Neural crest cell (in vitro differentiated cells): ENCODE results near the gene EWSR1. TPM values are rescaled to one million over a fixed set of nuclear protein-coding genes. Genes with fewer than 3 reads are reported as not detected.
"Not testable (repeated sequence)": the region's sequence is repeated elsewhere in the genome, so short reads cannot be mapped to it uniquely, and the experiment has no call there.

Source experiments
- DNase-seq: peaks from one replicate; pipeline ENCODE4 v3.0.0; 2021; ENCODE audit warnings: low read depth, mixed read lengths, low spot score
- H3K27ac Mint-ChIP-seq: one replicate; pipeline ENCODE4 v1.8.0; 2021; ENCODE audit warnings: mild to moderate bottlenecking, mixed read lengths; ENCODE audit not compliant: unreplicated experiment
- H3K27me3 Mint-ChIP-seq: 2 replicates; pipeline ENCODE4 v1.8.0; 2021; ENCODE audit warnings: low read depth, mild to moderate bottlenecking, mixed read lengths
- H3K36me3 Mint-ChIP-seq: 2 replicates; pipeline ENCODE4 v1.8.0; 2021; ENCODE audit warnings: low read depth, mild to moderate bottlenecking, mixed read lengths
- H3K4me1 Mint-ChIP-seq: 2 replicates; pipeline ENCODE4 v1.8.0; 2021; ENCODE audit warnings: mixed read lengths
- H3K4me3 Mint-ChIP-seq: one replicate; pipeline ENCODE4 v1.8.0; 2021; ENCODE audit warnings: mild to moderate bottlenecking, mixed read lengths
- H3K9me3 Mint-ChIP-seq: 2 replicates; pipeline ENCODE4 v1.8.0; 2021; ENCODE audit warnings: mixed read lengths
- CTCF ChIP-seq: fragments of 200-600 bp; sonication (generic); conservative IDR thresholded peaks from 2 replicates; pipeline ENCODE4 v1.5.0; 2021; ENCODE audit warnings: antibody characterized with exemption, mild to moderate bottlenecking
- long read RNA-seq: library from polyadenylated mRNA; unstranded; transcript quantifications from one replicate; pipeline ENCODE4 v2.0.0, GENCODE V29; 2020
- total RNA-seq: library from RNA; stranded (reverse); gene quantifications from 2 replicates; pipeline ENCODE4 v1.2.1, GENCODE V29; 2021

EWSR1 gene
- total RNA-seq, result 483 and 497 TPM in 2 replicates
- long read RNA-seq, transcript EWSR1-215 (8 exons, 2,630 nt), result minor isoform, 5 of 337 reads
- long read RNA-seq, transcript EWSR1-206 (17 exons, 2,654 nt), result minor isoform, 72 of 337 reads
- long read RNA-seq, transcript EWSR1-207 (17 exons, 2,207 nt), result major isoform, 77 of 337 reads
- long read RNA-seq, transcript EWSR1-217 (8 exons, 3,231 nt), result minor isoform, 11 of 337 reads
- long read RNA-seq, partial matches to known transcripts, result 136 of 337 reads
- long read RNA-seq, other reads (novel, unspliced or antisense), result 32 of 337 reads

GRCh38 chr22:29267858-29268510 is at the start of gene EWSR1, which contains the start of gene RHBDD3:
Gene EWSR1 (plus strand): TSS chr22:29268268. CDS start chr22:29268337, 69 bp downstream.
Gene RHBDD3 (minus strand): TSS chr22:29267981. CDS start chr22:29265626, 2,355 bp downstream.
- peak within 1 kb of the TSS; percentile 100 for H3K27ac Mint-ChIP-seq
- peaks cover 2% of the 10 kb centered on the region for H3K27me3 Mint-ChIP-seq
- no peaks in the 10 kb centered on the region for H3K9me3 Mint-ChIP-seq
- DNase-seq, result peak; percentile 99
- H3K36me3 Mint-ChIP-seq, result peaks cover 25% of the 10 kb centered on the region
- no peak for TF ChIP-seq CTCF
- peaks cover 54% of the 10 kb centered on the region for H3K4me1 Mint-ChIP-seq
- H3K4me3 Mint-ChIP-seq, result peak within 1 kb of the TSS; percentile 99

GRCh38 chr22:29218758-29219408 is 49.2 kb upstream of the EWSR1 start:
- Mint-ChIP-seq H3K27ac (no peak overlapping the region), H3K27me3 (no peaks in the 10 kb centered on the region), H3K9me3 (no peaks in the 10 kb centered on the region), H3K4me3 (no peak overlapping the region), H3K4me1 (no peaks in the 10 kb centered on the region), H3K36me3 (no peaks in the 10 kb centered on the region)
- TF ChIP-seq CTCF, result no peak
- DNase-seq, result no peak

- H3K4me1 Mint-ChIP-seq, H3K4me3 Mint-ChIP-seq, H3K9me3 Mint-ChIP-seq, H3K27me3 Mint-ChIP-seq, H3K36me3 Mint-ChIP-seq, H3K27ac Mint-ChIP-seq, DNase-seq: not testable (repeated sequence)
These were observed 48.7 kb upstream of the EWSR1 start for GRCh38 chr22:29219409-29219782.

GRCh38 chr22:29219881-29220670 is 48.0 kb upstream of the EWSR1 start:
- Mint-ChIP-seq H3K4me3 (no peak overlapping the region), H3K36me3 (no peaks in the 10 kb centered on the region), H3K9me3 (no peaks in the 10 kb centered on the region), H3K27ac (peak overlapping the region; percentile 92), H3K4me1 (peaks cover 2% of the 10 kb centered on the region), H3K27me3 (no peaks in the 10 kb centered on the region)
- DNase-seq, result no peak
- no peak for TF ChIP-seq CTCF

GRCh38 chr22:29224121-29224858 is 43.8 kb upstream of the EWSR1 start:
- Mint-ChIP-seq H3K9me3 (no peaks in the 10 kb centered on the region), H3K36me3 (no peaks in the 10 kb centered on the region), H3K27me3 (peaks cover 2% of the 10 kb centered on the region), H3K4me1 (peaks cover 15% of the 10 kb centered on the region), H3K4me3 (no peak overlapping the region), H3K27ac (no peak overlapping the region)
- DNase-seq, result no peak
- TF ChIP-seq CTCF, result no peak
